NCI-H526 treated with DMSO at 0.1 percent for 48 hours (cell line): ENCODE measurements around the gene SMIM9.
A peak's percentile ranks its signal among the peaks of the same experiment; 100 is the strongest.

Experiments
- DNase-seq: peaks from one replicate; lab custom pipeline; 2025; lab: John Stamatoyannopoulos, UW

Gene SMIM9

DNA sequence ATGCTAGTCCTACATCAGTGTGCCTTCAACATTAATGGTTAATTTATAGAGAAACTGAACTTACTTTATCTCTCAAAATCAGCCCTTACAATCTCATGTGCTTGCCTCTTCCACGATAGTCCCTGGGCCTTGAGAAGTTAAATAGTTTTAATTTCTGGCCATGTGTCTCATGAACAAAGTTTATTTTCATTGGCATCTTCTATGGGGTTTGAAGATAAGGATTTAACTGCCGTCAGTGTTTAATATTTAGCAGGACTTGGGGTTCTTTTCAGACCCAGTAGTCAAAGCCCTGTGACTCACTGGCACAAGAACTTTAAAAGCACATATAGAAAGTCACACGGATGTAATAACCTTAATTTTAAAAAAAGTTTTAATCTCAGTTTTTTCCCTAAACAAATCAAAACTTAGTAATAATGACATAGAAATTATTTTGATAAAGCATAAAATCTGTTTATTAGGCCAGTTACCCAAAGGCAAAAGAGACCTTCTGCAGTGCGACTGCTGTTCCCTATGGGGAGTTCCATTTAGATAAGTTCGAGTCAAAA is 19.1 kb downstream of the SMIM9 start:
- DNase-seq: no peak

- DNase-seq: no peak
Observed at GRCh38 chrX:154813801-154814200, 20.7 kb downstream of the SMIM9 start.

DNA sequence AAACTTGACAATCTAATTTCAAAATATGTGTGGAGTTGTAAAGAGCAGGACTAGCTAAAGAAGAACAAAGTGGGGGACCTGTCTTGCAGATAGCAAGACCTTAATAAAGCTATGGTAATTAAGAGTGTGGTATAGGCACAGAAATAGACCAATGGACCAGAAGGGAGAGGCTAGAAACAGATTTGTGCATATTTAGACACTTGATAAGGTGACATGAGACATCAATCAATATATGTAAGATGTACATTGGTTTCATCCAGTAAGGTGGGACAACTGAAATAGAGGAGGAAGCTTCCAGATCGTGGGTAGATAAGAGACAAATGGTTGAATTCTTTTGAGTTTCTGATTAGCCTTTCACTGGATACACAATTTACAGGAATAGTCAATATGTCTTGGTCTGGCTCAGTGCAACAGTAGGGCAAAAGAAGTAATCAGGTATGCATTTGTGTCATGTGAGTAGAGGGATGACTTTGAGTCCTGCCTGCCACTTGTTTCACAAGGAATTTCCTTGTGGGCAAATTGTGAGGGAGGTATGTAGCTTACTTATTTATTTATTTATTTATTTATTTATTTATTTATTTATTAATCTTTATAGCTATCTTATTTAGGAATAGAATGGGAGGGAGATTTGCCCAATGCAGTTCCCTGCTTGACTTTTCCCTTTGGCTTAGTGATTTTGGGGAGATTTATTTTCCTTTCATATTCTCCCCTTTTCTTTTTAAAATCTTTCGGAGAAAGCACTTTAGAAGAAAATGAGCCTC is 21.9 kb downstream of the SMIM9 start:
- no peak for DNase-seq

DNA sequence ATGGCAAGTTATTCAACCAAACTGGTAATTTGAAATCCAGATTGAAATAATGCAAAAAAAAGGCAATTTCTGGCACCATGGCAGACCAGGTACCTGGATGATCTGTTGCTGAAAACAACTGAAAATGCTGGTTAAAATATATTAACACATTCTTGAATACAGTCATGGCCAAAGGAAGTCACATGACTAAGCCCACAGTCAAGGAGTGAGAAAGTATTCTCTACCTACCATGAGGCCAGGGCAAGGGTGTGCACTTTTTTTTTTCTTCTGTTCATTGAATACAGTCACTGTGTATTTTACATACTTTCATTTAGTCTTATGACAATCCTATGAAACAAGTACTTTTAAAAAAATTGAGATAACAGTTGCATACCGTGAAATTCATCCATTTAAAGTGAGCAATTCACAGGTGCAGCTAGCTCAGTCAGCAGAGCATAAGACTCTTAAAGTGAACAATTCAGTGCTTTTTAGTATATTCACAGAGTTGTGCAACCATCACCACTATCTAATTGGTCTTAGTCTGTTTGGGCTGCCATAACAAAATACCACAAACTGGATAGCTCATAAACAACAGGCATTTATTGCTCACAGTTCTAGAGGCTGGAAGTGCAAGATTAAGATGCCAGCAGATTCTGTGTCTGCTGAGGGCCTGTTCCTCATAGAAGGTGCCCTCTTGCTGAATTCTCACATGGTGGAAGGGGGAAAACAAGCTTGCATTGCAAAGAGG is 24.4 kb downstream of the SMIM9 start:
- DNase-seq: no peak

DNA sequence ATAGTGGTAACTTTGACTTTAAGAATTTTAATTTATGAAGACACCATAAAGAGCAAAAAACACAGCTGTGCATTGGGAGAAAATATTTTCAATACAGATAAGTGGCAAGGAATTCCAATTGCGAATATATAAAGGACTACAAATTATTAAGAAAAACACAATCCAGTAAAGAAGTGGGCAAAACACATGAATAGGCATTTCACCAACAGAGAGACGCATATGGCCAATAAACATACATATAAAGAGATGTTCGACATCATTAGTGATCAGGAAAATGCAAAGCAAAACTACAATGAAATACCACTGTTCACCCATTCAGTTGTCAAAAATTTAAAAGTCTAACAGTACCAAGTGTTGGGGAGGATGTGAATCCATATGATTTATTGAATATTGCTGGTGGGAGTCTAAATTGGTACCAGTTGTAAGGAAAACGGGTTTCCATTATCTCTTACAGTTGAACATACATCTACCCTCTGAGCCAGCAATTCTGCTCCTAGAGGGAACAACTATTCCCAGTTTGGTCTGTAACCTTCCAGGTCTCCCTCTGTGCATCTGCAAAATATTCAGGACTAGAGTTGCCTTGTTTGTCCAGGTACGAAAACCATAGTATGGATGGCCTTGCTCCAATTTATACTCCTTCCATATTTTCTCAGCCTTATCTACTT is 27.5 kb downstream of the SMIM9 start:
- no peak for DNase-seq

DNA sequence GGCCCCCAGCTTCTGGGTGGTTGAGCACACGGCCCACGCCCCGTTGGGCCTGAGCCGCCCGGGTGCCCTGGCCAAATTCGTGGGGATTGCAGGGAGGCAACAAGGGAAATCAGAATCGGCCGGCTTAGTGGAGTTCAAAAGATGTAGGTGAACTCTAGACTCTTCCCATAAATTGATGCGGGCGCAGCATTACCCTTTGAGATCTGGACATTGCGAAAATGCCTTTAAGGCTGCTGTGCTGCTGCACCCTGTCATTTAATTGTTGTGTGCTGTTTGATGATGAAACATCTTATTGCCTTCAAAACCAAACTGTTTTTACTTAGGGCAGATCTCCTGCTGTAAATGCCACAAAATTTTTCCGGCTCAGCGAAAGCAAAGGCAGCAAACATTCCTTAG is 28.8 kb downstream of the SMIM9 start:
- no peak for DNase-seq

GRCh38 chrX:154804957-154805695 is 29.3 kb downstream of the SMIM9 start, which contains the start of gene MPP1:
Gene MPP1, minus strand, starts transcription at chrX:154805485. Its CDS starts 112 bp downstream, at chrX:154805373.
- DNase-seq: peak; percentile 84

- no peak for DNase-seq
Observed at GRCh38 chrX:154804261-154804956, 30.1 kb downstream of the SMIM9 start.

GRCh38 chrX:154802947-154803346 is 31.5 kb downstream of the SMIM9 start:
- DNase-seq: no peak

GRCh38 chrX:154800478-154801210 is 33.8 kb downstream of the SMIM9 start:
- no peak for DNase-seq

DNA sequence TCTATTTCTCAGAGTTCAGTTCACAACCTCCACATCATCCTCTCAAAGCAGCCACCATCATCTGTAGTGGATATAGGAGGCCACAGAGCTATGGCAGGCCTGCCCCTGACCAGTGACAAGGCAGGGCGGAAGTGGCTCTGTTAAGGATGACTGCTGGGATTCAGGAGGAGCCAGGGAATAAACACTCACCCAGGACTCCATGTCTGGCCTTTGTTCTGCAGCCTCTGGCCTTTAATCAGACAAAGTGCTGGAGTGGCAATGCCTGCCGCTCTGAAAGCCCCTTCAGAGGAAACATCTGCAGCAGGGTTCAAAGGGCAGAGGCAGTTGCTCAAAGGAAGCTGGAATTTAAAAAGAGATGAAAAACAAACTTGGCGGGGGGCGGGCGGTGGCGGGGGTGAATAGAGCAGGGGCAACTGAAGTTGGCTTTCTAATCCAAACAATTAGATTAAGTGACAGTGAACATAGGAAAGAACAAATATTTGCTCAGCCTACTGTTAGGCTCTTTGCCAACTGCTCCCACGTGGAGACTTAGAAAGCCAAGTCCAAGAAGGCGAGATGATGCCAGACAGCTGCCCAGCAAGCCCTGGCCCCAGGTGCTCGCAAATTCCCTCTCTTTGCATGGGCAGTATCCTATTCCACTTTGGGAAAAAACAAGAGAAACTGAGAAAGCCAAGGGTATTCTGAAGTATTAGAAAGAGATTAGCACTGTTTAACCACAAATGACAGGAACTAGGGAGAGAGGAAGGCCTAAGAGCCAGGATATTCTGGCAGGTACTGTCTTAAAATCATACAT is 34.7 kb downstream of the SMIM9 start:
- peak; percentile 86 for DNase-seq

DNA sequence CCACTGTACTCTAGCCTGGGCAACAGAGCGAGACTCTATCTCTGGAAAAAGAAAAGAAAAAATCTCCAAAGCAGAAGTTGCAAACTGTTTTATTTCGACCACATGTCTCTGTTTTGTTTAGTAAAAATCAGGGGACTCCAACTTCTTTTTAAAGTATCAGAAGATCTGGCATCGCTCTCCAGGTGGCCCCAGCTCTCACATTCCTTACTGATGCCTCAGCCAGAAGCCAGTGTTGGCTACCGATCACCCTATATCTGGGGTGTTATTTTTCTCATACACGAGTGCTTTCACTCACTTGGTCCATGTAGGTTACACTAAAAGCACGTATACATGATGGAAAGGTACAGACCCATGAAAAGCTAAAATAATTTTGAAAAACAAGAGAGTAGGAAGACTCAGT is 37.5 kb downstream of the SMIM9 start:
- no peak for DNase-seq

- DNase-seq: no peak
Observed at GRCh38 chrX:154795016-154795415, 39.4 kb downstream of the SMIM9 start.

- no peak for DNase-seq
Observed at GRCh38 chrX:154793084-154793795, 41.2 kb downstream of the SMIM9 start.

DNA sequence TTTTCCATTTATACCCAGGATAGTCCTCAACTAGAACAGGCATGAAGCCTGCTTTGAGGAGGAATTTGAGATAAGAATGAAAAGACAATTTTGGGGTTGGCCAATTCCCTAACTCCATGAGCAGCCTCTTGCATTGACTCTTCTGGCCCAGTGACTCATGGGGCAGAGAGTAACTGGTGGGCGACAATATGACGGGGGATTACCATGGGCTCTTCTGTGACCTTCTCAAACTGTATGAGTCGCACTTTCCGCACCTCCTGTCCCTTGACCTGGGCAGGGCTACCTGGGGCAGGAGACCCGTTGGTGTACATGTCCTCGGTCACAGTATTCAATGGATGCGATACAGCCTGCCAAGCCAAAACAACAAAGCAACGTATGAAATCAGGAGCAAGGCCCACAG is 42.5 kb downstream of the SMIM9 start:
- DNase-seq: no peak

DNA sequence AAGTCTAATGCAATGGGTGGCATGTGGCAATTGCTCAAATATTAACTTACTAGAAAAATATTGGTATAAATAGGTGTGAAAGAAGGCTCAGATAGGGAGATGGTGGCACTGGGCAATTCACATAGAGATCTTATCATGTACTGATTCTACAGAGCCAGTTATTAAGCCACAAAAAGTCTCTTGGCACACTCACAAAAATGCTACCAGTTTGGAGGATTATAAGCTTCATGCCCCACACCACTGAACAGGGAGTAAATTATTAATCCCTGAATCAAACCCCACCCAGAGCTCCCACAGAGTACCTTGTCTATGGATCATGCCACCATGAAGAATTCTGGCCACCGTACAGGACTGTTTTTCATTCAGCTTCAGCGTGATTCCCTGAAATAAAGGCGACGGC is 43.0 kb downstream of the SMIM9 start:
- DNase-seq: no peak

DNA sequence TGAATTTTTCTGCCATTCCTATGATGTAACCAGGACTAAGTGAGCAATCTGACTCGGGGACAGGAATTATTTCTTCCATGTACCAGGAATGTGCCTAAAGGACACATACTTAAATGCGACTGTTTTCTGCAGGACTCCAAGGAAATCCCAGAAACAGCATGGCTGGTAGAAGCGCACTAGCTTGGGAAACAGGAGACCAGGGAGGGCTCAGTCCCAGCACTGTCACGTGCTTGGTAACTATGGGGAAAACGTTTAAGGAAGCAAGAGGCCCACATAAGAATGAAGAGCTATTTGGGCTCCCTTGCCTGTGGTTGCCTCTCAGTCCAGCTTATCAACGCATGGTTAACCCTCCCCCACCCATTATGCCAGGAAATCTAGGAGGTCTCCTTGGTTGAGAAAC is 48.7 kb downstream of the SMIM9 start:
- DNase-seq: no peak

DNA sequence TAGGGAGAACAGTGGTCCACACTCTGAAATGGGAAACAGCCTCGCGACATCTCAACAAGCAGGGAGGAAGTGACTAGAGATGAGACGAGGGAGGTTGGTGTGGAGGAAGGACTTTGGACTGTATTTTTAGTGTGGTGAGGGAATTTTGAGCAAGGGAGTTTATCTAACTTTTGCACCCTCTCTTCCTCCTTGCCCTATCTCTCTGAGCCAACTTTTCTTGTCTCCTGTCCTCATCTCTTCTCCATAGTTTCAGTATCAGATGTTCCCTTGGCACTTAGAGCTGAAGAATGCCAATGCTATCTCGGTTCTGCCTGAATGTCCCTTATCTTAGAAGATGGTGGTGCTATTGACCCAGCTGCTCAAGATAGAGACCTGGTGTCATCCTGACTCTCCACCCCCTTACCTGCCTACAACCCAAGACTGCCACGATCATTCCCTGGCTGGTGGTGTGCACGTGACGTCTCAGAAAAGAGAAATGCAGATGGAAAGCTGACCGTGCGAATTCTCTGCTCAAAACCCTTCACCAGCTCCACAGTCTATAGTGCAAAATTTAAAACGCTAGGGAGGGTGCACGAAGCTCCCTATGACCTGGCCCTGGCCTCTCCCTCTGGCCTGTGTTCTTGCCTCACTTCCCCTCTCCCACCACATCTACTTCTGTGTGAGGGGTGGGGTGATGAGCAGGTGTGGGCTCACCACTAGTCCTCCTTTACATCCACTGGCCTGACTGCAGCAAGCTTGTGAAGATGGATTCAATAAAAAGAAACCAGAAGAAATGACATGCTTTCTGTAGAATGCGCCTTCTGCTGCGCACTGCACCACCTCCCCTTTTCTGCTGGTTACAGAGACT is 50.1 kb downstream of the SMIM9 start:
- no peak for DNase-seq
